K562 (cell line): Measurements from ENCODE around the gene SMCO4. TPM values are rescaled to one million over a fixed set of nuclear protein-coding genes. Genes with fewer than 3 reads are reported as not detected.

ENCODE experiments used
- FOXJ2 ChIP-seq: fragments of 200-800 bp; sonication (Bioruptor generic); IDR thresholded peaks from 2 replicates; pipeline ENCODE4 v1.6.1; 2016; ENCODE audit warnings: missing genetic modification characterization, missing compliant biosample characterization
- GABPB2 ChIP-seq: fragments of 250-450 bp; sonication (Bioruptor Pico); conservative IDR thresholded peaks from 2 replicates; pipeline ENCODE4 v1.5.1; 2021; ENCODE audit warnings: mild to moderate bottlenecking
- IFI16 ChIP-seq: fragments of 250-450 bp; sonication (Bioruptor Pico); IDR thresholded peaks from 2 replicates; pipeline ENCODE4 v2.1.2; 2022; ENCODE audit warnings: mild to moderate bottlenecking, inconsistent platforms
- ILF3 ChIP-seq: fragments of 450-650 bp; IDR thresholded peaks from 2 replicates; pipeline ENCODE4 v1.6.1; 2018; ENCODE audit warnings: antibody characterized with exemption, mild to moderate bottlenecking, moderate library complexity, borderline replicate concordance
- KDM4B ChIP-seq, 2 experiments: fragments of 450-650 bp in 1 of 2; sonication (generic) in 1 of 2; IDR thresholded peaks; 2 replicates each; pipeline ENCODE4 v1.6.1; 2016 to 2017; ENCODE audit warnings: borderline replicate concordance in 2 of 2, antibody characterized with exemption in 1 of 2, low read depth in 1 of 2, mild to moderate bottlenecking in 1 of 2
- SMAD1 ChIP-seq: fragments of 150-350 bp; IDR thresholded peaks from 2 replicates; pipeline ENCODE4 v1.6.1; 2014; ENCODE audit warnings: low read length, low read depth; ENCODE audit not compliant: partially characterized antibody
- SNRNP70 ChIP-seq: fragments of 200-400 bp; formaldehyde crosslinking; optimal IDR thresholded peaks from 2 replicates; pipeline ENCODE3; 2017; ENCODE audit warnings: low read depth, low read length
- SPI1 ChIP-seq: IDR thresholded peaks from 2 replicates; pipeline ENCODE4 v1.6.1; 2011; ENCODE audit warnings: low read depth, low read length, control low read depth, borderline replicate concordance
- XRCC3 ChIP-seq: fragments of 450-650 bp; IDR thresholded peaks from 2 replicates; pipeline ENCODE4 v1.6.1; 2017; ENCODE audit warnings: mild to moderate bottlenecking, moderate library complexity
- ZBED1 ChIP-seq: IDR thresholded peaks from 2 replicates; pipeline ENCODE4 v1.6.1; 2014
- ZNF696 ChIP-seq: fragments of 250-450 bp; sonication (Bioruptor Pico); conservative IDR thresholded peaks from 2 replicates; pipeline ENCODE4 v1.4.0; 2020; ENCODE audit warnings: mild to moderate bottlenecking, moderate library complexity
- polyA plus RNA-seq, 8 experiments: library from polyadenylated mRNA; depleted of rRNA in 4 of 8; stranded (reverse) in 5 of 8; unstranded in 3 of 8; fragments of >200 nt; fragmentation: Nextera tagmentation in 2 of 8; fragmentation: Illumina TruSeq in 1 of 8; extraction: Ambion mirVana in 2 of 8; extraction: Trizol in 1 of 8; gene quantifications; 2 replicates each; pipeline versions ENCODE4 v1.2.1 to v1.2.3, GENCODE V29; 2011 to 2014; ENCODE audit warnings: inconsistent platforms in 1 of 8, missing spikeins in 1 of 8
- total RNA-seq, 7 experiments: library from RNA; depleted of rRNA in 6 of 7; stranded (reverse); fragments of >200 nt in 6 of 7; fragmentation: Illumina TruSeq in 2 of 7; extraction: Trizol in 2 of 7; gene quantifications; 2 replicates each; pipeline versions ENCODE4 v1.2.1 to v1.2.3, GENCODE V29; 2011 to 2021; ENCODE audit warnings: low replicate concordance in 1 of 7
- TF ChIP-seq, protein P1 (sequence below): fragments of 450-650 bp; conservative IDR thresholded peaks from 2 replicates; pipeline ENCODE4 v1.6.1; 2016; ENCODE audit warnings: missing genetic modification characterization, low read depth, mild to moderate bottlenecking, missing compliant biosample characterization, moderate library complexity
- TF ChIP-seq, protein P2 (sequence below): fragments of 450-650 bp; IDR thresholded peaks from 2 replicates; pipeline ENCODE4 v1.6.1; 2018; ENCODE audit not compliant: partially characterized antibody
- TF ChIP-seq, protein P3 (sequence below): fragments of 450-650 bp; formaldehyde crosslinking; IDR thresholded peaks from 2 replicates; pipeline ENCODE4 v1.4.0; 2020; ENCODE audit warnings: mild to moderate bottlenecking, moderate library complexity
- TF ChIP-seq, protein P4 (sequence below): fragments of 250-450 bp; sonication (Bioruptor Pico); IDR thresholded peaks from 2 replicates; pipeline ENCODE4 v1.8.0; 2021; ENCODE audit warnings: moderate library complexity, mild to moderate bottlenecking, inconsistent platforms
- TF ChIP-seq, protein P5 (sequence below), 2 experiments: fragments of 150-350 bp in 1 of 2; IDR thresholded peaks; 2 replicates each; pipeline ENCODE4 v1.6.1; 2012 to 2016; ENCODE audit warnings: low read depth in 2 of 2, low read length in 2 of 2, mild to moderate bottlenecking in 1 of 2, moderate library complexity in 1 of 2

The SMCO4 gene
- total and polyA plus RNA-seq, 9 of the 15 experiments (the other 6 are each of a cell fraction or from before 2014, with no cell fraction given), result 1.8 to 27.8 (median 15.3) TPM

DNA sequence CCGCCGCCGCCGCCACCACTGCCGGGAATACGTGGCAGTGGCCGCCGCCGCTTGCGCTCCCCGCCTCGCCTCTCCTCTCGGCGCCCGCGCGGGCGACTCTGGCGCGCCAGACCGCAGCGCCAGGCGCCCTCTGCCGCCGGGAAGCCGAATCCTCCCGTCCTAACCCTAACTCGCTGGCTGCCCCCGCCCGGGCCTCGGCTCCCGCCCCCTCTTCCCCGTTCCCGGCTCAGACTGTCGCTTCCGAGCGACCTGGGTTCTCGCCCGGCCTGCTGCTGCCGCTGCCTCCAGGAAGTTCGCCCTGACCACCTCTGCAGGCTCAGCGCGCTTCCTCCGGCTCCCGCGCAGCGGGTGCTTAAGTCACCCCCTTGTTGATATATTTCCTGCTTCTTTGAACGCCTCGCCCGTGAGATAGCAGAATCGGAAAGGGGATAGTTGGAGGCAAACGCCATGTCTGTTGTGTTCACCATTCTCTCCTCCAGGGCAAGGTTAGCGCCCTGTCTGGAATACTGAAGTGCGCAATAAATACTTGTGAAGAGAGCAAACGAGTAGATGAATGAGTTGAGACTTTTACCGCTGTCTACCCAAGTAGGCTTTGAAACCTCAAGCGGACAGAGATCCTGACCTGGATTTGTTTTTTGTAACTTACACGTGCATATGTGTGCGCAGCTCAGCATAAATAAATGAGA is at the start of gene SMCO4 (continued):
- TF ChIP-seq, protein P1, sequence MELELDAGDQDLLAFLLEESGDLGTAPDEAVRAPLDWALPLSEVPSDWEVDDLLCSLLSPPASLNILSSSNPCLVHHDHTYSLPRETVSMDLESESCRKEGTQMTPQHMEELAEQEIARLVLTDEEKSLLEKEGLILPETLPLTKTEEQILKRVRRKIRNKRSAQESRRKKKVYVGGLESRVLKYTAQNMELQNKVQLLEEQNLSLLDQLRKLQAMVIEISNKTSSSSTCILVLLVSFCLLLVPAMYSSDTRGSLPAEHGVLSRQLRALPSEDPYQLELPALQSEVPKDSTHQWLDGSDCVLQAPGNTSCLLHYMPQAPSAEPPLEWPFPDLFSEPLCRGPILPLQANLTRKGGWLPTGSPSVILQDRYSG (tag), result no peak
- TF ChIP-seq SNRNP70, result no peak
- TF ChIP-seq KDM4B (IDR thresholded peaks at IDR 0.05; ENCODE audit: borderline replicate concordance in 2 of 2, low read depth in 1 of 2), result 0 out of 4 replicates have a peak, but pooled peaks of 1 of the 2 experiments have one; percentile 21
- no peak for TF ChIP-seq ZNF696 (CRISPR knock-in tag)
- TF ChIP-seq ILF3, result no peak
- TF ChIP-seq GABPB2 (CRISPR knock-in tag), result no peak
- TF ChIP-seq, protein P2, sequence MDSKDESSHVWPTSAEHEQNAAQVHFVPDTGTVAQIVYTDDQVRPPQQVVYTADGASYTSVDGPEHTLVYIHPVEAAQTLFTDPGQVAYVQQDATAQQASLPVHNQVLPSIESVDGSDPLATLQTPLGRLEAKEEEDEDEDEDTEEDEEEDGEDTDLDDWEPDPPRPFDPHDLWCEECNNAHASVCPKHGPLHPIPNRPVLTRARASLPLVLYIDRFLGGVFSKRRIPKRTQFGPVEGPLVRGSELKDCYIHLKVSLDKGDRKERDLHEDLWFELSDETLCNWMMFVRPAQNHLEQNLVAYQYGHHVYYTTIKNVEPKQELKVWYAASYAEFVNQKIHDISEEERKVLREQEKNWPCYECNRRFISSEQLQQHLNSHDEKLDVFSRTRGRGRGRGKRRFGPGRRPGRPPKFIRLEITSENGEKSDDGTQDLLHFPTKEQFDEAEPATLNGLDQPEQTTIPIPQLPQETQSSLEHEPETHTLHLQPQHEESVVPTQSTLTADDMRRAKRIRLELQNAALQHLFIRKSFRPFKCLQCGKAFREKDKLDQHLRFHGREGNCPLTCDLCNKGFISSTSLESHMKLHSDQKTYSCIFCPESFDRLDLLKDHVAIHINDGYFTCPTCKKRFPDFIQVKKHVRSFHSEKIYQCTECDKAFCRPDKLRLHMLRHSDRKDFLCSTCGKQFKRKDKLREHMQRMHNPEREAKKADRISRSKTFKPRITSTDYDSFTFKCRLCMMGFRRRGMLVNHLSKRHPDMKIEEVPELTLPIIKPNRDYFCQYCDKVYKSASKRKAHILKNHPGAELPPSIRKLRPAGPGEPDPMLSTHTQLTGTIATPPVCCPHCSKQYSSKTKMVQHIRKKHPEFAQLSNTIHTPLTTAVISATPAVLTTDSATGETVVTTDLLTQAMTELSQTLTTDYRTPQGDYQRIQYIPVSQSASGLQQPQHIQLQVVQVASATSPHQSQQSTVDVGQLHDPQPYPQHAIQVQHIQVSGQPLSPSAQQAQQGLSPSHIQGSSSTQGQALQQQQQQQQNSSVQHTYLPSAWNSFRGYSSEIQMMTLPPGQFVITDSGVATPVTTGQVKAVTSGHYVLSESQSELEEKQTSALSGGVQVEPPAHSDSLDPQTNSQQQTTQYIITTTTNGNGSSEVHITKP, result no peak
- TF ChIP-seq XRCC3, result no peak
- TF ChIP-seq, protein P3, sequence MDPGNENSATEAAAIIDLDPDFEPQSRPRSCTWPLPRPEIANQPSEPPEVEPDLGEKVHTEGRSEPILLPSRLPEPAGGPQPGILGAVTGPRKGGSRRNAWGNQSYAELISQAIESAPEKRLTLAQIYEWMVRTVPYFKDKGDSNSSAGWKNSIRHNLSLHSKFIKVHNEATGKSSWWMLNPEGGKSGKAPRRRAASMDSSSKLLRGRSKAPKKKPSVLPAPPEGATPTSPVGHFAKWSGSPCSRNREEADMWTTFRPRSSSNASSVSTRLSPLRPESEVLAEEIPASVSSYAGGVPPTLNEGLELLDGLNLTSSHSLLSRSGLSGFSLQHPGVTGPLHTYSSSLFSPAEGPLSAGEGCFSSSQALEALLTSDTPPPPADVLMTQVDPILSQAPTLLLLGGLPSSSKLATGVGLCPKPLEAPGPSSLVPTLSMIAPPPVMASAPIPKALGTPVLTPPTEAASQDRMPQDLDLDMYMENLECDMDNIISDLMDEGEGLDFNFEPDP, result no peak
- TF ChIP-seq SMAD1, result no peak
- TF ChIP-seq ZBED1, result no peak
- TF ChIP-seq FOXJ2, result no peak
- TF ChIP-seq, protein P4, sequence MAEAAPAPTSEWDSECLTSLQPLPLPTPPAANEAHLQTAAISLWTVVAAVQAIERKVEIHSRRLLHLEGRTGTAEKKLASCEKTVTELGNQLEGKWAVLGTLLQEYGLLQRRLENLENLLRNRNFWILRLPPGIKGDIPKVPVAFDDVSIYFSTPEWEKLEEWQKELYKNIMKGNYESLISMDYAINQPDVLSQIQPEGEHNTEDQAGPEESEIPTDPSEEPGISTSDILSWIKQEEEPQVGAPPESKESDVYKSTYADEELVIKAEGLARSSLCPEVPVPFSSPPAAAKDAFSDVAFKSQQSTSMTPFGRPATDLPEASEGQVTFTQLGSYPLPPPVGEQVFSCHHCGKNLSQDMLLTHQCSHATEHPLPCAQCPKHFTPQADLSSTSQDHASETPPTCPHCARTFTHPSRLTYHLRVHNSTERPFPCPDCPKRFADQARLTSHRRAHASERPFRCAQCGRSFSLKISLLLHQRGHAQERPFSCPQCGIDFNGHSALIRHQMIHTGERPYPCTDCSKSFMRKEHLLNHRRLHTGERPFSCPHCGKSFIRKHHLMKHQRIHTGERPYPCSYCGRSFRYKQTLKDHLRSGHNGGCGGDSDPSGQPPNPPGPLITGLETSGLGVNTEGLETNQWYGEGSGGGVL (CRISPR knock-in tag), result no peak
- TF ChIP-seq IFI16 (CRISPR knock-in tag), result no peak
- TF ChIP-seq SPI1, result no peak
- TF ChIP-seq, protein P5, sequence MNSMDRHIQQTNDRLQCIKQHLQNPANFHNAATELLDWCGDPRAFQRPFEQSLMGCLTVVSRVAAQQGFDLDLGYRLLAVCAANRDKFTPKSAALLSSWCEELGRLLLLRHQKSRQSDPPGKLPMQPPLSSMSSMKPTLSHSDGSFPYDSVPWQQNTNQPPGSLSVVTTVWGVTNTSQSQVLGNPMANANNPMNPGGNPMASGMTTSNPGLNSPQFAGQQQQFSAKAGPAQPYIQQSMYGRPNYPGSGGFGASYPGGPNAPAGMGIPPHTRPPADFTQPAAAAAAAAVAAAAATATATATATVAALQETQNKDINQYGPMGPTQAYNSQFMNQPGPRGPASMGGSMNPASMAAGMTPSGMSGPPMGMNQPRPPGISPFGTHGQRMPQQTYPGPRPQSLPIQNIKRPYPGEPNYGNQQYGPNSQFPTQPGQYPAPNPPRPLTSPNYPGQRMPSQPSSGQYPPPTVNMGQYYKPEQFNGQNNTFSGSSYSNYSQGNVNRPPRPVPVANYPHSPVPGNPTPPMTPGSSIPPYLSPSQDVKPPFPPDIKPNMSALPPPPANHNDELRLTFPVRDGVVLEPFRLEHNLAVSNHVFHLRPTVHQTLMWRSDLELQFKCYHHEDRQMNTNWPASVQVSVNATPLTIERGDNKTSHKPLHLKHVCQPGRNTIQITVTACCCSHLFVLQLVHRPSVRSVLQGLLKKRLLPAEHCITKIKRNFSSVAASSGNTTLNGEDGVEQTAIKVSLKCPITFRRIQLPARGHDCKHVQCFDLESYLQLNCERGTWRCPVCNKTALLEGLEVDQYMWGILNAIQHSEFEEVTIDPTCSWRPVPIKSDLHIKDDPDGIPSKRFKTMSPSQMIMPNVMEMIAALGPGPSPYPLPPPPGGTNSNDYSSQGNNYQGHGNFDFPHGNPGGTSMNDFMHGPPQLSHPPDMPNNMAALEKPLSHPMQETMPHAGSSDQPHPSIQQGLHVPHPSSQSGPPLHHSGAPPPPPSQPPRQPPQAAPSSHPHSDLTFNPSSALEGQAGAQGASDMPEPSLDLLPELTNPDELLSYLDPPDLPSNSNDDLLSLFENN (IDR thresholded peaks at IDR 0.05; ENCODE audit: low read depth in 2 of 2, low read length in 2 of 2), result no peak
